Gastroesophageal sphincter (tissue), 4 donors: ENCODE results near the gene ZNF606. TPM values are rescaled to one million over a fixed set of nuclear protein-coding genes. Genes with fewer than 3 reads are reported as not detected.

Experiments used
- ATAC-seq: fragments of 150-250 bp; one replicate; pipeline ENCODE4 v1.9.1; 2016; ENCODE audit warnings: mild to moderate bottlenecking, moderate library complexity
- H3K27ac ChIP-seq, 4 donors: fragments of 200-600 bp; sonication (generic) in 3 of 4; 1 replicate in 3 of 4; 2 replicates in 1 of 4; pipeline ENCODE4 v1.5.1; 2016 to 2019
- H3K27me3 ChIP-seq: fragments of 200-600 bp; sonication (generic); one replicate; pipeline ENCODE4 v1.5.1; 2019
- H3K36me3 ChIP-seq, 2 donors: fragments of 200-600 bp; sonication (generic); one replicate each; pipeline ENCODE4 v1.5.1; 2019; ENCODE audit warnings: control low read depth in 1 of 2
- H3K4me1 ChIP-seq, 3 donors: fragments of 200-600 bp; sonication (generic); 1 replicate in 2 of 3; 2 replicates in 1 of 3; pipeline ENCODE4 v1.5.1; 2016 to 2019; ENCODE audit warnings: control low read depth in 2 of 3
- H3K4me3 ChIP-seq, 2 donors: fragments of 200-600 bp; sonication (generic); one replicate each; pipeline ENCODE4 v1.5.1; 2019; ENCODE audit warnings: mild to moderate bottlenecking in 1 of 2, moderate library complexity in 1 of 2
- H3K9me3 ChIP-seq, 3 donors: fragments of 200-600 bp; sonication (generic); one replicate each; pipeline ENCODE4 v1.5.1; 2017 to 2019; ENCODE audit warnings: control low read depth in 2 of 3
- CTCF ChIP-seq, 4 experiments: fragments of 200-600 bp in 2 of 4; fragments of 450-650 bp in 2 of 4; sonication (generic) in 1 of 4; IDR thresholded peaks; one replicate each; pipeline ENCODE4 v1.5.1; 2017 to 2019; ENCODE audit warnings: antibody characterized with exemption in 4 of 4, mild to moderate bottlenecking in 2 of 4, moderate library complexity in 2 of 4
- EP300 ChIP-seq: sonication (generic); formaldehyde crosslinking; IDR thresholded peaks from one replicate; pipeline ENCODE4 v1.6.1; 2017; ENCODE audit warnings: antibody characterized with exemption, mild to moderate bottlenecking
- POLR2A ChIP-seq, 2 donors: fragments of 450-650 bp; IDR thresholded peaks; one replicate each; pipeline ENCODE4 v1.6.1; 2017; ENCODE audit warnings: antibody characterized with exemption in 2 of 2, mild to moderate bottlenecking in 2 of 2, moderate library complexity in 1 of 2
- POLR2AphosphoS5 ChIP-seq: sonication (generic); formaldehyde crosslinking; IDR thresholded peaks from one replicate; pipeline ENCODE4 v1.6.1; 2017; ENCODE audit warnings: antibody characterized with exemption
- WGBS, 2 donors: methylation state at CpG; one replicate each; pipeline ENCODE4 v1.1.5; 2018; ENCODE audit warnings: low coverage in 1 of 2; 5-methylcytosine and 5-hydroxymethylcytosine counted together
- total RNA-seq, 4 donors: library from RNA; depleted of rRNA; stranded (reverse); fragments of >200 nt; gene quantifications; one replicate each; pipeline ENCODE4 v1.1.0, GENCODE V29; 2016

The ZNF606 gene
- total RNA-seq, 4 donors from 2014 or later, result 6.0 to 49.0 (median 18.8) TPM

GRCh38 chr19:58040751-58041525, 38.3 kb upstream of the ZNF606 start:
- Histone ChIP-seq H3K36me3 (no peaks in the 10 kb centered on the region), H3K4me3 (no peak overlapping the region), H3K9me3 (peaks cover 0 to 81% (median 1%) of the 10 kb centered on the region in 3 donors), H3K4me1 (peaks cover 0 to 13% (median 0%) of the 10 kb centered on the region in 3 donors), H3K27me3 (peaks cover 39% of the 10 kb centered on the region), H3K27ac (no peak overlapping the region)
- TF ChIP-seq POLR2A (IDR thresholded peaks at IDR 0.05), result no peak
- TF ChIP-seq EP300, result no peak
- TF ChIP-seq POLR2AphosphoS5, result no peak
- TF ChIP-seq CTCF (IDR thresholded peaks at IDR 0.05), result no peak
- whole genome bisulfite sequencing, 2 donors, result 76 to 100% methylated on average over 1 to 7 of the region's 21 CpGs
- no peak for ATAC-seq

GRCh38 chr19:58038688-58039204, 36.1 kb upstream of the ZNF606 start:
- ATAC-seq, result no peak
- H3K36me3 ChIP-seq, result no peaks in the 10 kb centered on the region
- H3K27me3 ChIP-seq, result peaks cover 51% of the 10 kb centered on the region
- H3K4me3 ChIP-seq, result no peak overlapping the region
- H3K27ac ChIP-seq, result no peak overlapping the region
- TF ChIP-seq POLR2A (IDR thresholded peaks at IDR 0.05), result no peak
- no peak for TF ChIP-seq POLR2AphosphoS5
- no peak for TF ChIP-seq CTCF (IDR thresholded peaks at IDR 0.05)
- no peak for TF ChIP-seq EP300
- WGBS, 2 donors, result 31% methylated on average over 6 of the region's 8 CpGs; no CpG with 5 or more reads in 1 of the 2 donors
- peaks cover 0 to 21% (median 0%) of the 10 kb centered on the region in 3 donors for H3K4me1 ChIP-seq
- peaks cover 0 to 77% (median 1%) of the 10 kb centered on the region in 3 donors for H3K9me3 ChIP-seq

GRCh38 chr19:58037927-58038687, 35.5 kb upstream of the ZNF606 start:
- ATAC-seq, result no peak

GRCh38 chr19:58035863-58036262, 33.2 kb upstream of the ZNF606 start:
- Histone ChIP-seq H3K9me3 (peaks cover 0 to 53% (median 0%) of the 10 kb centered on the region in 3 donors), H3K36me3 (no peaks in the 10 kb centered on the region), H3K4me3 (no peak overlapping the region), H3K4me1 (peaks cover 0 to 28% (median 0%) of the 10 kb centered on the region in 3 donors), H3K27me3 (peaks cover 43% of the 10 kb centered on the region), H3K27ac (no peak overlapping the region)
- WGBS, 2 donors, result 55 to 61% methylated on average over 8 of the region's 8 CpGs
- TF ChIP-seq POLR2A (IDR thresholded peaks at IDR 0.05), result no peak
- TF ChIP-seq EP300, result no peak
- no peak for TF ChIP-seq POLR2AphosphoS5
- no peak for TF ChIP-seq CTCF (IDR thresholded peaks at IDR 0.05)
- no peak for ATAC-seq

More at GRCh38 chr19:58037927-58038687, 35.5 kb upstream of the ZNF606 start:
- H3K4me3 ChIP-seq, result peak overlapping the region in 1 of 2 donors; percentile 18
- TF ChIP-seq EP300 (no peak), POLR2A (IDR thresholded peaks at IDR 0.05) (no peak), CTCF (IDR thresholded peaks at IDR 0.05) (no peak), POLR2AphosphoS5 (no peak)
- peaks cover 54% of the 10 kb centered on the region for H3K27me3 ChIP-seq
- 16 to 19% methylated on average over 9 to 12 of the region's 44 CpGs for WGBS, 2 donors
- peaks cover 0 to 27% (median 0%) of the 10 kb centered on the region in 3 donors for H3K4me1 ChIP-seq
- peaks cover 0 to 74% (median 1%) of the 10 kb centered on the region in 3 donors for H3K9me3 ChIP-seq
- H3K27ac ChIP-seq, result no peak overlapping the region
- H3K36me3 ChIP-seq, result no peaks in the 10 kb centered on the region
